NB4 (cell line): Measurements from ENCODE around the gene CT45A6.
"Not testable (repeated sequence)": the region's sequence is repeated elsewhere in the genome, so short reads cannot be mapped to it uniquely, and the experiment has no call there.

Source experiments
- POLR2A ChIP-seq: IDR thresholded peaks from 2 replicates; pipeline ENCODE4 v1.6.1; 2011; ENCODE audit warnings: mild to moderate bottlenecking; ENCODE audit not compliant: insufficient read length; ENCODE audit errors: extremely low read depth
- TF ChIP-seq, protein P1 (sequence below): IDR thresholded peaks from one replicate; pipeline ENCODE4 v1.5.1; 2012; ENCODE audit warnings: low read depth, low read length

DNA sequence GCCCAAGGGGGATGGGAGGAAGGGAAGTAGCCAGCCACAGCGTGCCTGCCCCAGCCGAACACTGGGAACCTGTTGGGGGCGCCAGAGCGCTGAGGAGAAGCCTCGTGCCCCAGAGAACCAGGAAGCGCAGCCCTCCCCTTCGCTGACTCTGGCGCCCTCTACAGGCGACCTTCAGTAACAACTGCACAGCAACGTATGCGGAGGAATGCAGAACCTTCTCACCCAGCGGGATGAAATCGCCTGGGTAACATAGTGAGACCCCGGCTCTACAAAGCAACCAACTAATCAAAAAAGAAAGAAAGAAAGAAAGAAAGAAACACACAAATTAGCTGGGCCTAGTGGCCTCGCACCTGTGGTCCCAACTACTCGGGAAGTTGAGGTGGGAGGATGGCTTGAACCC is at the start of gene CT45A6:
- TF ChIP-seq, protein P1, sequence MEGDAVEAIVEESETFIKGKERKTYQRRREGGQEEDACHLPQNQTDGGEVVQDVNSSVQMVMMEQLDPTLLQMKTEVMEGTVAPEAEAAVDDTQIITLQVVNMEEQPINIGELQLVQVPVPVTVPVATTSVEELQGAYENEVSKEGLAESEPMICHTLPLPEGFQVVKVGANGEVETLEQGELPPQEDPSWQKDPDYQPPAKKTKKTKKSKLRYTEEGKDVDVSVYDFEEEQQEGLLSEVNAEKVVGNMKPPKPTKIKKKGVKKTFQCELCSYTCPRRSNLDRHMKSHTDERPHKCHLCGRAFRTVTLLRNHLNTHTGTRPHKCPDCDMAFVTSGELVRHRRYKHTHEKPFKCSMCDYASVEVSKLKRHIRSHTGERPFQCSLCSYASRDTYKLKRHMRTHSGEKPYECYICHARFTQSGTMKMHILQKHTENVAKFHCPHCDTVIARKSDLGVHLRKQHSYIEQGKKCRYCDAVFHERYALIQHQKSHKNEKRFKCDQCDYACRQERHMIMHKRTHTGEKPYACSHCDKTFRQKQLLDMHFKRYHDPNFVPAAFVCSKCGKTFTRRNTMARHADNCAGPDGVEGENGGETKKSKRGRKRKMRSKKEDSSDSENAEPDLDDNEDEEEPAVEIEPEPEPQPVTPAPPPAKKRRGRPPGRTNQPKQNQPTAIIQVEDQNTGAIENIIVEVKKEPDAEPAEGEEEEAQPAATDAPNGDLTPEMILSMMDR: not testable (repeated sequence)
- not testable (repeated sequence) for TF ChIP-seq POLR2A
